H54 (cell line): ENCODE measurements around the gene SRP68.

Experiments used
- DNase-seq: peaks from one replicate; pipeline ENCODE4 v3.0.0; 2011; ENCODE audit warnings: low spot score, mixed read lengths; ENCODE audit not compliant: insufficient read length
- FAIRE-seq: peaks from 3 replicates; lab custom pipeline; 2011; peaks lifted over from hg19 to GRCh38; lab: Jason Lieb, UNC
- POLR2A ChIP-seq: IDR thresholded peaks from 2 replicates; pipeline ENCODE4 v1.6.1; 2011; ENCODE audit warnings: low read depth, mild to moderate bottlenecking, low read length

SRP68 gene

GRCh38 chr17:76007131-76007849 is 65.0 kb downstream of the SRP68 start:
- no peak for TF ChIP-seq POLR2A
- no peak for FAIRE-seq
- no peak for DNase-seq

DNA sequence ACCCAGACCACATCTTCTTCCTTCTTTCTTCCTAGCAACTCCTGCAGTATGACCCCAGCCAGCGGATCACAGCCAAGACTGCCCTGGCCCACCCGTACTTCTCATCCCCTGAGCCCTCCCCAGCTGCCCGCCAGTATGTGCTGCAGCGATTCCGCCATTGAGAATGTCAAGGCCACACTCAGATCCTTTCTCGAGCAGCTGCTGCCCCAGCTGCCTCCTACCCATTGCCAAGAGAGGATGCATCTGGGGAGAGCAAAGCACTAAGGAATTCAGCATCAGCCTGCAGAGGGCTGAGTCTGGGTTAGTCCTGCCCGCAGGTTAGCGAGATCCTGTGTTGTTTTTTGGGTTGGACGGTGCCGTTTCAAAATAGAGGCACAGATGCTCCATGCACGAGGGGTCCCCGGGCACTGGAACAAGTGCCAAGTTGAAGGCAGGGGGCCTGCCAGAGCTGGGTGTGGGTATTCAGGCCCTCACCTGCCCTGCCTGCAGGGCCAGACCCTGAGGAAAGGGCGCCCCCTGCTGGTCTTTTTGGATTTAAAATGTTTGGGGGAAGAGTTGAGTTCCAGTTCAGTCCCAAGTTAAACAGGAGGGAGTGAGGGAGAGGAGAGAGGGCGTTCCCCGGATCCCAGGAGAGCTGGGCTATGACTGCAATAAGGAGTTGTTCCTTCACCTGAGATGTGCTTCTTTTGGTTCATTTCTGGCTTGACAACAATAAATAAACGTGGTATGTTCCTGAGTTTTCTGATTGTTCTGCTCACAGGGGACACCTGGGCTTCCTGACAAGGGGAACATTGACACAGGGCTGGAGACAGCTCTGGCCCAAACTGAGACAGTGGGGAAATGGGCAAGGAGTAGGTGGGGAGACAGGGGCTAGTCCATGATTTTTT is 66.8 kb downstream of the SRP68 start:
- TF ChIP-seq POLR2A = no peak
- peak; percentile 86 for DNase-seq
- no peak for FAIRE-seq

GRCh38 chr17:76004750-76005262 is 67.5 kb downstream of the SRP68 start:
- FAIRE-seq (no peak), DNase-seq (no peak)

DNA sequence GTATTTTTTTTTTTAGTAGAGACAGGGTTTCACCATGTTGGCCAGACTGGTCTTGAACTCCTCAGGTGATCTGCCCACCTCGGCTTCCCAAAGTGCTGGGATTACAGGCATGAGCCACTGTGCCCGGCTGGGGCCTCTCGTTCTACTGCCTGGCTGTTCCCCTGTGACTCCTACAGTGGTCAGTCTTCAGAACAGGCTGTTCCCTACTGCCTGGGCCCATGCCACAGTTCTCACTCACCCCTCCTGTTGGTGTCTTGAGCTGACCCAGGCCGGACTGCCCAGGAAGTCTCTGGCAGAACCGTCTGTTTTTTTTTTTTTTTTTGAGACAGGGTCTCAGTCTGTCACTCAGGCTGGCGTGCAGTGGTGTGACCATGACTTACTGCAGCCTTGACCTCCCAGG is 68.4 kb downstream of the SRP68 start:
- no peak for TF ChIP-seq POLR2A
- DNase-seq (no peak), FAIRE-seq (no peak)

More at GRCh38 chr17:76004750-76005262, 67.5 kb downstream of the SRP68 start:
- TF ChIP-seq POLR2A = no peak

GRCh38 chr17:76002100-76002499 is 70.2 kb downstream of the SRP68 start:
- DNase-seq = no peak
- no peak for FAIRE-seq
- TF ChIP-seq POLR2A = no peak

DNA sequence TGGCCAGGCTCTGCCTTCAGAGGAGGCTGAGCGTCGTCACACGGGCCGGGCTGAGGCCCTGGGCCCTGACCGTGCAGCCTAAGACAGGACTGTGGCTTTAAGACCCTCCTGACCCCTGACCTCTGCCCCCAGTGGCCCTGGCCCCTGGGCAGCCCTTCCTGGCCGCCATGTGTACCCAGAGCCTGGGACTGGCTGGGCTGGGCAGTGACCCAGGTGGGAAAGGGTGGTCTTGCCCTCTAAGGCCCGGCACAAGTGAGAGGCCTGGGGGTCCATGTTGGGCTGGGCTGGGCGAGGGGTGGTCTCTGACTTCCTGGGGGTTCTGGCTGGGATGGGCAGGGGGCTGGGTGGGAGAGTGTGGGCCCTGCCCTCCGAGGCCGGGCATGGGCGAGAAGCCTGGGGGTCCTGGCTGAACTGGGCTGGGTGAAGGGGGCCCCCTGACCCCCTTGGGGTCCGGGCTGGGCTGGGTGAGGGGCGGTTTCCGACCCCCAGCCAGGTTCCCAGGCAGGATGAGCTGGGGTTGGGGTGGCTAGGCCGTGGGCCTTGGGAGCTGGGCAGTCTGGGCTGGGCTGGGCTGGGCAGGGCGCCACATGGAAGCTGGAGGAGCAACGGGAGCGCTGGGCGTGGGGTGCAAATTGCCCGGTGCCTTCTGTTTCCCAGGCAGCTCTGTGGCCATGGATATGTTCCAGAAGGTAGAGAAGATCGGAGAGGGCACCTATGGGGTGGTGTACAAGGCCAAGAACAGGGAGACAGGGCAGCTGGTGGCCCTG is 71.4 kb downstream of the SRP68 start, which contains the start of gene CDK3:
Gene CDK3 (plus strand): TSS at position 101 of the 767 bp plus-strand sequence. CDS start 571 bp downstream, at position 672.
- no peak for DNase-seq
- no peak for FAIRE-seq
- no peak for TF ChIP-seq POLR2A

GRCh38 chr17:76000016-76000754 is 72.1 kb downstream of the SRP68 start:
- no peak for FAIRE-seq
- DNase-seq = peak; percentile 91

GRCh38 chr17:75998327-75998795 is 74.0 kb downstream of the SRP68 start:
- TF ChIP-seq POLR2A = no peak
- FAIRE-seq (no peak), DNase-seq (no peak)

More at GRCh38 chr17:76000016-76000754, 72.1 kb downstream of the SRP68 start:
- no peak for TF ChIP-seq POLR2A

GRCh38 chr17:75996665-75997590 is 75.4 kb downstream of the SRP68 start:
- no peak for FAIRE-seq
- no peak for TF ChIP-seq POLR2A
- DNase-seq = peak; percentile 86

DNA sequence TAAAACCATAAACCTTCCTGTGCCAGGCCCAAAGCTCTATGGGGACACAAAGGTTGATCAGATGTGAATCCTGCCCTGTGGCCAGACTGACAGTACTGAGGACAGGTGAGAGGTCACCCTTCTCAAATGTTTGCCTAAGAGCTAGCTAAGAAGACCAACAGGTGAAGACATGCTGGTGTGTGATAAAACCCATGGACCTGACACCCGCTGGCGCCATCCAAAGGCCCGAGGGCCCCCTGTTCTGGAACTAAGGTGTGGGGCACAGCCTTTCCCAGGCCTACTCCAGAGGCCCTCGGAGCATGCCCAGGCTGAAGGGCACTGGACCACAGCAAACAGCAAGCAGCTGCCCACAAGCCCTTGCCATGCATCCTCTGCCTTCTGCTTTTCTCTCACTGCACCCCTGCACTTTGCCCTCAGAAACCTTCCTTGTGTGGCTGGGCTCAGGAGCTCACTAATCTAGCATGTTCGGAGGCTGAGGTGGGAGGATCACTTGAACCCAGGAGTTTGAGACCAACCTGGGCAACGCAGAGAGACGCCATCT is 76.9 kb downstream of the SRP68 start:
- TF ChIP-seq POLR2A = no peak
- FAIRE-seq (no peak), DNase-seq (no peak)

DNA sequence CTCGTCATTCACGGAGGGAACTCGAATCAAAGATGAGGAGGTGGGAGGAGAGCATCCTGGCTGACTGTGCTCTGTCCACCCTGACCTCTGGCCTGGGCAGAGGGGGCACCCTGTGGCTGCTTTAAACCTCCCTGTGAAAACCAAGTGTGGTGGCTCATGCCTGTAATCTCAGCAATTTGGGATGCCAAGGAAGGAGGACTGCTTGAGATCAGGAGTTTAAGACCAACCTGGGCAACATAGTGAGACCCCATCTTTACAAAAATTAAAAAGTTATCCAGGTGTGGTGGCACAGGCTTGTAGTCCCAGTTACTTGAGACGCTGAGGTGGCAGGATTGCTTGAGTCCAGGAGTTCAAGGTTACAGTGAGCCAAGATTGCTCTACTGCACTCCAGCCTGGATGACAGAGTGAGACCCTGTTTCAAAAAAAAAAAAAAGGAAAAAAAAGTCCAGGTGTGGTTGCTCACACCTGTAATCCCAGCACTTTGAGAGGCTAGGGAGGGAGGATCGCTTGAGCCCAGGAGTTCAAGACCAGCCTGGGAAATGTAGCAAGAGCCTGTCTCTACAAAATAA is 77.4 kb downstream of the SRP68 start:
- DNase-seq (no peak), FAIRE-seq (no peak)
- no peak for TF ChIP-seq POLR2A
